Astrocyte (in vitro differentiated cells and primary cell): Measurements from ENCODE around the gene ADAT1. TPM values are rescaled to one million over a fixed set of nuclear protein-coding genes. Genes with fewer than 3 reads are reported as not detected.

Source experiments
- DNase-seq: peaks from one replicate; pipeline ENCODE4 v3.0.0-alpha.2; 2010; ENCODE audit warnings: low read depth
- FAIRE-seq: peaks from 2 replicates; lab custom pipeline; 2011; peaks lifted over from hg19 to GRCh38; lab: Jason Lieb, UNC
- H2AFZ ChIP-seq: 2 replicates; pipeline ENCODE4 v1.6.0; 2012; ENCODE audit warnings: low read depth, low read length, inconsistent platforms
- H3K27ac ChIP-seq: 2 replicates; pipeline ENCODE4 v1.5.1; 2011; ENCODE audit warnings: low read depth, low read length, inconsistent platforms
- H3K27me3 ChIP-seq: 2 replicates; pipeline ENCODE4 v1.6.0; 2011; ENCODE audit warnings: low read length, inconsistent platforms; ENCODE audit not compliant: insufficient read depth
- H3K36me3 ChIP-seq: 2 replicates; pipeline ENCODE4 v1.5.1; 2011; ENCODE audit warnings: low read length, inconsistent platforms; ENCODE audit not compliant: insufficient read depth
- H3K4me1 ChIP-seq: 2 replicates; pipeline ENCODE4 v1.5.1; 2011; ENCODE audit warnings: low read length, inconsistent platforms; ENCODE audit not compliant: insufficient read depth
- H3K4me2 ChIP-seq: 2 replicates; pipeline ENCODE4 v1.6.0; 2012; ENCODE audit warnings: low read length, inconsistent platforms
- H3K4me3 ChIP-seq: 2 replicates; pipeline ENCODE4 v1.5.1; 2011; ENCODE audit warnings: low read depth, mild to moderate bottlenecking, low read length, inconsistent platforms; ENCODE audit not compliant: insufficient read depth
- H3K79me2 ChIP-seq: 2 replicates; pipeline ENCODE4 v1.6.0; 2012; ENCODE audit warnings: mild to moderate bottlenecking, low read length, inconsistent platforms; ENCODE audit not compliant: insufficient read depth
- H3K9ac ChIP-seq: 2 replicates; pipeline ENCODE4 v1.6.0; 2012; ENCODE audit warnings: mild to moderate bottlenecking, low read length, inconsistent platforms
- H3K9me3 ChIP-seq: 2 replicates; pipeline ENCODE4 v1.5.1; 2012; ENCODE audit warnings: low read depth, mild to moderate bottlenecking, low read length, inconsistent platforms; ENCODE audit not compliant: insufficient read depth
- H4K20me1 ChIP-seq: 2 replicates; pipeline ENCODE4 v1.6.0; 2012; ENCODE audit warnings: low read length, inconsistent platforms; ENCODE audit not compliant: insufficient read depth
- H3K27ac Mint-ChIP-seq: one replicate; pipeline ENCODE4 v1.8.0; 2021; ENCODE audit warnings: mild to moderate bottlenecking, mixed read lengths; ENCODE audit not compliant: unreplicated experiment
- H3K27me3 Mint-ChIP-seq: one replicate; pipeline ENCODE4 v1.8.0; 2021; ENCODE audit warnings: low read depth, mixed read lengths; ENCODE audit not compliant: unreplicated experiment
- H3K36me3 Mint-ChIP-seq: one replicate; pipeline ENCODE4 v1.8.0; 2021; ENCODE audit warnings: low read depth, mixed read lengths; ENCODE audit not compliant: unreplicated experiment
- H3K4me1 Mint-ChIP-seq: one replicate; pipeline ENCODE4 v1.8.0; 2021; ENCODE audit warnings: low read depth, mixed read lengths; ENCODE audit not compliant: unreplicated experiment
- H3K4me3 Mint-ChIP-seq: one replicate; pipeline ENCODE4 v1.8.0; 2021; ENCODE audit warnings: mild to moderate bottlenecking, moderate library complexity, mixed read lengths; ENCODE audit not compliant: unreplicated experiment
- H3K9me3 Mint-ChIP-seq: one replicate; pipeline ENCODE4 v1.8.0; 2021; ENCODE audit warnings: mild to moderate bottlenecking, mixed read lengths; ENCODE audit not compliant: unreplicated experiment
- CTCF ChIP-seq: IDR thresholded peaks from 2 replicates; pipeline ENCODE4 v1.5.1; 2011; ENCODE audit warnings: low read depth, mild to moderate bottlenecking, inconsistent platforms, low read length, moderate library complexity; ENCODE audit not compliant: insufficient read depth
- EZH2 ChIP-seq: IDR thresholded peaks from 2 replicates; pipeline ENCODE4 v1.6.1; 2012; ENCODE audit warnings: mild to moderate bottlenecking, low read length, inconsistent platforms; ENCODE audit not compliant: insufficient read depth
- total RNA-seq: library from RNA; stranded (reverse); gene quantifications from 2 replicates; pipeline ENCODE4 v1.2.1, GENCODE V29; 2021

ADAT1 gene
- total RNA-seq, 1 donor from 2014 or later = 37.9 TPM

- Histone ChIP-seq H3K4me2 (peak overlapping the region; percentile 26), H3K27me3 (peaks cover 9% of the 10 kb centered on the region), H3K9me3 (no peaks in the 10 kb centered on the region), H4K20me1 (no peaks in the 10 kb centered on the region), H3K4me3 (no peak overlapping the region), H3K79me2 (no peaks in the 10 kb centered on the region), H3K9ac (no peak overlapping the region), H3K4me1 (peaks cover 7% of the 10 kb centered on the region), H3K27ac (no peak overlapping the region), H3K36me3 (no peaks in the 10 kb centered on the region), H2AFZ (peak overlapping the region; percentile 32)
- Mint-ChIP-seq H3K4me1 (peaks cover 4% of the 10 kb centered on the region), H3K27me3 (no peaks in the 10 kb centered on the region), H3K36me3 (no peaks in the 10 kb centered on the region), H3K27ac (no peak overlapping the region), H3K4me3 (peak overlapping the region; percentile 20), H3K9me3 (no peaks in the 10 kb centered on the region)
- DNase-seq = peak; percentile 73
- no peak for FAIRE-seq
- TF ChIP-seq CTCF = no peak
- TF ChIP-seq EZH2 = no peak
Measured at GRCh38 chr16:75559564-75560372, 63.3 kb downstream of the ADAT1 start.

GRCh38 chr16:75558846-75559401, 64.2 kb downstream of the ADAT1 start:
- H3K36me3 ChIP-seq = no peaks in the 10 kb centered on the region
- H3K4me1 ChIP-seq = peaks cover 6% of the 10 kb centered on the region
- H3K27me3 Mint-ChIP-seq = no peaks in the 10 kb centered on the region
- no peaks in the 10 kb centered on the region for H3K9me3 ChIP-seq
- peaks cover 4% of the 10 kb centered on the region for H3K4me1 Mint-ChIP-seq
- H3K4me3 ChIP-seq = no peak overlapping the region
- DNase-seq (no peak), FAIRE-seq (no peak)
- H3K4me2 ChIP-seq = no peak overlapping the region
- no peaks in the 10 kb centered on the region for H3K36me3 Mint-ChIP-seq
- H2AFZ ChIP-seq = no peak overlapping the region
- H4K20me1 ChIP-seq = no peaks in the 10 kb centered on the region
- TF ChIP-seq EZH2 = no peak
- no peak for TF ChIP-seq CTCF
- H3K79me2 ChIP-seq = no peaks in the 10 kb centered on the region
- no peak overlapping the region for H3K27ac Mint-ChIP-seq
- peaks cover 7% of the 10 kb centered on the region for H3K27me3 ChIP-seq
- H3K4me3 Mint-ChIP-seq = no peak overlapping the region
- H3K27ac ChIP-seq = no peak overlapping the region
- no peak overlapping the region for H3K9ac ChIP-seq
- no peaks in the 10 kb centered on the region for H3K9me3 Mint-ChIP-seq
